ENCODE data around the gene STOML2.

DNA sequence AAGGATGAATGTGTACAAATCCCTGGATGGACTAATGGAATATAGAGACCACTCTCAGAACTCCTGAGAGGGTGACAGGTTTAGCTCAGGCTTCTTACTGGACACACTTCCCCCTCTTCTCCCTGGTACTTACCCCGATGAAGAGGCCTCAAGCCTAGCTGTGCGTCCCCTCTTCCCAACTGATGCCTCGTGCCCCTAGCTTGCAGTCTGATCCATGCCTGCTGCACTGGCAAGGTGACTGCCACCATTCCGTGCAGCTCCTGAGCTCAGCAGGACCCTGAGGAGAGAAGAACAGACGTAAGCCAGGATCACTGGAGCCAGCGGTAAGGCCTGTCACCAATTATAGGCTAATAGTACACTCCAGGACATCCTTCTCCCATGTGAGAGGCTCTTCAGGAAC lies 5.5 kb upstream of the STOML2 start:
- TF ChIP-seq, protein P1, sequence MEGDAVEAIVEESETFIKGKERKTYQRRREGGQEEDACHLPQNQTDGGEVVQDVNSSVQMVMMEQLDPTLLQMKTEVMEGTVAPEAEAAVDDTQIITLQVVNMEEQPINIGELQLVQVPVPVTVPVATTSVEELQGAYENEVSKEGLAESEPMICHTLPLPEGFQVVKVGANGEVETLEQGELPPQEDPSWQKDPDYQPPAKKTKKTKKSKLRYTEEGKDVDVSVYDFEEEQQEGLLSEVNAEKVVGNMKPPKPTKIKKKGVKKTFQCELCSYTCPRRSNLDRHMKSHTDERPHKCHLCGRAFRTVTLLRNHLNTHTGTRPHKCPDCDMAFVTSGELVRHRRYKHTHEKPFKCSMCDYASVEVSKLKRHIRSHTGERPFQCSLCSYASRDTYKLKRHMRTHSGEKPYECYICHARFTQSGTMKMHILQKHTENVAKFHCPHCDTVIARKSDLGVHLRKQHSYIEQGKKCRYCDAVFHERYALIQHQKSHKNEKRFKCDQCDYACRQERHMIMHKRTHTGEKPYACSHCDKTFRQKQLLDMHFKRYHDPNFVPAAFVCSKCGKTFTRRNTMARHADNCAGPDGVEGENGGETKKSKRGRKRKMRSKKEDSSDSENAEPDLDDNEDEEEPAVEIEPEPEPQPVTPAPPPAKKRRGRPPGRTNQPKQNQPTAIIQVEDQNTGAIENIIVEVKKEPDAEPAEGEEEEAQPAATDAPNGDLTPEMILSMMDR (optimal IDR thresholded peaks at IDR 0.05 in 1 of 3, IDR thresholded peaks at IDR 0.05 in 1 of 3, conservative IDR thresholded peaks at IDR 0.05 in 1 of 3; ENCODE audit: extremely low read depth in 1 of 3, insufficient read depth in 2 of 3, low read length in 3 of 3), result no peak
- no peak for TF ChIP-seq EZH2 (IDR thresholded peaks at IDR 0.05; ENCODE audit: low read length)
